Peyer's patch (tissue), 4 donors: ENCODE measurements around the gene CSNK1G3.

Source experiments
- POLR2A ChIP-seq, 2 donors: fragments of 450-650 bp; IDR thresholded peaks; one replicate each; pipeline ENCODE4 v1.5.1; 2017; ENCODE audit warnings: antibody characterized with exemption in 2 of 2, mild to moderate bottlenecking in 2 of 2, moderate library complexity in 2 of 2
- TF ChIP-seq, protein P1 (sequence below), 6 experiments: fragments of 450-650 bp in 4 of 6; fragments of 200-600 bp in 2 of 6; sonication (generic) in 1 of 6; IDR thresholded peaks; one replicate each; pipeline ENCODE4 v1.5.1; 2017 to 2019; ENCODE audit warnings: antibody characterized with exemption in 6 of 6, mild to moderate bottlenecking in 3 of 6, moderate library complexity in 1 of 6

DNA sequence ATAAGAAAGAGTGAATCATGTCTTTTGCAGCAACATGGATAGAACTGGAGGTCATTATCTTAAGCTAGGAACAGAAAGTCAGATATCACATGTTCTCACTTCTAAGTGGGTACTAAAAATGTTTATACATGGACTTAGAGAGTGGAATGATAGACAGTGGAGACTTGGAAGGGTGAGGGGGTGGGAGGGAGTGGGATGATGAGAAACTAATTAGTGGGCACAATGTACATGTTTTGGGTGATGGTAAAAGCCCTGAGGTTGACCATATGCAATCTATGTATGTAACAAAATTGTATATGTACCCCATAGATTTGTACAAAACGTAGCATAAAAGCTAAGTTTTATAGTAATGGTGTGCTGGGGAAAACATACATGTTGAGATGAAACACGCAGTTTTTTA lies 25.3 kb downstream of the CSNK1G3 start:
- TF ChIP-seq, protein P1, sequence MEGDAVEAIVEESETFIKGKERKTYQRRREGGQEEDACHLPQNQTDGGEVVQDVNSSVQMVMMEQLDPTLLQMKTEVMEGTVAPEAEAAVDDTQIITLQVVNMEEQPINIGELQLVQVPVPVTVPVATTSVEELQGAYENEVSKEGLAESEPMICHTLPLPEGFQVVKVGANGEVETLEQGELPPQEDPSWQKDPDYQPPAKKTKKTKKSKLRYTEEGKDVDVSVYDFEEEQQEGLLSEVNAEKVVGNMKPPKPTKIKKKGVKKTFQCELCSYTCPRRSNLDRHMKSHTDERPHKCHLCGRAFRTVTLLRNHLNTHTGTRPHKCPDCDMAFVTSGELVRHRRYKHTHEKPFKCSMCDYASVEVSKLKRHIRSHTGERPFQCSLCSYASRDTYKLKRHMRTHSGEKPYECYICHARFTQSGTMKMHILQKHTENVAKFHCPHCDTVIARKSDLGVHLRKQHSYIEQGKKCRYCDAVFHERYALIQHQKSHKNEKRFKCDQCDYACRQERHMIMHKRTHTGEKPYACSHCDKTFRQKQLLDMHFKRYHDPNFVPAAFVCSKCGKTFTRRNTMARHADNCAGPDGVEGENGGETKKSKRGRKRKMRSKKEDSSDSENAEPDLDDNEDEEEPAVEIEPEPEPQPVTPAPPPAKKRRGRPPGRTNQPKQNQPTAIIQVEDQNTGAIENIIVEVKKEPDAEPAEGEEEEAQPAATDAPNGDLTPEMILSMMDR (IDR thresholded peaks at IDR 0.05): no peak
- no peak for TF ChIP-seq POLR2A (IDR thresholded peaks at IDR 0.05)
